Ovary (tissue), 3 donors: ENCODE results near the gene ARHGAP33.

Experiments used
- CTCF ChIP-seq, 3 donors: fragments of 450-650 bp in 2 of 3; fragments of 200-600 bp in 1 of 3; IDR thresholded peaks; one replicate each; pipeline versions ENCODE4 v1.5.1 to v1.8.0; 2016 to 2022; ENCODE audit warnings: antibody characterized with exemption in 3 of 3, mild to moderate bottlenecking in 1 of 3
- POLR2A ChIP-seq: fragments of 450-650 bp; IDR thresholded peaks from one replicate; pipeline ENCODE4 v1.6.1; 2017; ENCODE audit warnings: antibody characterized with exemption, mild to moderate bottlenecking, moderate library complexity
- donor health status: DM: no; HTN: no; CAD: no.

- TF ChIP-seq POLR2A, result no peak
- TF ChIP-seq CTCF (IDR thresholded peaks at IDR 0.05), result no peak
These were observed 40.9 kb downstream of the ARHGAP33 start for GRCh38 chr19:35816262-35816661.
